ENCODE data around the gene KNSTRN.

- no peak for TF ChIP-seq CTCF (IDR thresholded peaks at IDR 0.05)
- no peak for TF ChIP-seq REST (IDR thresholded peaks at IDR 0.05)
- no peak for TF ChIP-seq CEBPB (IDR thresholded peaks at IDR 0.05)
- TF ChIP-seq, protein P1, sequence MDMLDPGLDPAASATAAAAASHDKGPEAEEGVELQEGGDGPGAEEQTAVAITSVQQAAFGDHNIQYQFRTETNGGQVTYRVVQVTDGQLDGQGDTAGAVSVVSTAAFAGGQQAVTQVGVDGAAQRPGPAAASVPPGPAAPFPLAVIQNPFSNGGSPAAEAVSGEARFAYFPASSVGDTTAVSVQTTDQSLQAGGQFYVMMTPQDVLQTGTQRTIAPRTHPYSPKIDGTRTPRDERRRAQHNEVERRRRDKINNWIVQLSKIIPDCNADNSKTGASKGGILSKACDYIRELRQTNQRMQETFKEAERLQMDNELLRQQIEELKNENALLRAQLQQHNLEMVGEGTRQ (IDR thresholded peaks at IDR 0.05), result no peak
- no peak for TF ChIP-seq KDM5A (IDR thresholded peaks at IDR 0.05)
- TF ChIP-seq, protein P2, sequence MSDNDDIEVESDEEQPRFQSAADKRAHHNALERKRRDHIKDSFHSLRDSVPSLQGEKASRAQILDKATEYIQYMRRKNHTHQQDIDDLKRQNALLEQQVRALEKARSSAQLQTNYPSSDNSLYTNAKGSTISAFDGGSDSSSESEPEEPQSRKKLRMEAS (IDR thresholded peaks at IDR 0.05), result no peak
- no peak for TF ChIP-seq POLR2A (IDR thresholded peaks at IDR 0.05; ENCODE audit: low read length)
- TF ChIP-seq HDAC2 (IDR thresholded peaks at IDR 0.05), result no peak
- TF ChIP-seq SMC3 (IDR thresholded peaks at IDR 0.05), result no peak
- TF ChIP-seq HOXB13 (CRISPR knock-in tag; IDR thresholded peaks at IDR 0.05; ENCODE audit: low read depth), result no peak
- no peak for TF ChIP-seq EP300 (IDR thresholded peaks at IDR 0.05)
- no peak for TF ChIP-seq JUN (IDR thresholded peaks at IDR 0.05)
- no peak for TF ChIP-seq CHD4 (IDR thresholded peaks at IDR 0.05; ENCODE audit: borderline replicate concordance)
- TF ChIP-seq NFE2L2 (conservative IDR thresholded peaks at IDR 0.05; ENCODE audit: low read length), result no peak
Measured at GRCh38 chr15:40407330-40407990, 24.9 kb downstream of the KNSTRN start.

Data from A549 (cell line).